Stimulated activated CD4-positive, alpha-beta T cell treated with anti-CD3 and anti-CD28 coated beads, Interleukin-1b, Interleukin-23, amount 100 ng/mL, for 1 hour (primary cell): Measurements from ENCODE around the gene PRR23A.
"Not testable (repeated sequence)": the region's sequence is repeated elsewhere in the genome, so short reads cannot be mapped to it uniquely, and the experiment has no call there.

Source experiments
- DNase-seq, 2 donors: peaks; one replicate each; pipeline ENCODE4 v3.0.0-alpha.2; 2020; ENCODE audit warnings: low read depth in 2 of 2

Gene PRR23A

GRCh38 chr3:139006051-139006716 is at the start of gene PRR23A:
TSS of gene PRR23A (minus strand) at chr3:139006268. CDS start at chr3:139006268, 0 bp downstream.
- DNase-seq = no peak

- DNase-seq = no peak
Measured at GRCh38 chr3:139052802-139053600, 46.9 kb upstream of the PRR23A start.

GRCh38 chr3:139044366-139045210 is 38.5 kb upstream of the PRR23A start, which contains the start of gene PRR23C:
TSS of gene PRR23C (minus strand) at chr3:139044892. CDS start at chr3:139044620, 272 bp downstream.
- no peak for DNase-seq

GRCh38 chr3:139043554-139044365 is 37.7 kb upstream of the PRR23A start:
- DNase-seq = no peak

GRCh38 chr3:139037478-139037877 is 31.4 kb upstream of the PRR23A start:
- no peak for DNase-seq

GRCh38 chr3:139032326-139033002 is 26.4 kb upstream of the PRR23A start:
- no peak for DNase-seq

GRCh38 chr3:139030576-139030975 is 24.5 kb upstream of the PRR23A start:
- not testable (repeated sequence) for DNase-seq

- DNase-seq = no peak
Measured at GRCh38 chr3:139024968-139025367, 18.9 kb upstream of the PRR23A start.

- no peak for DNase-seq
Measured at GRCh38 chr3:139020868-139021234, 14.8 kb upstream of the PRR23A start, which contains the start of gene PRR23B. TSS of gene PRR23B (minus strand) at chr3:139020926. CDS start at chr3:139020661, 265 bp downstream.

GRCh38 chr3:139020036-139020867 is 14.2 kb upstream of the PRR23A start:
- DNase-seq = no peak

- DNase-seq = no peak
Measured at GRCh38 chr3:139016430-139017048, 10.5 kb upstream of the PRR23A start.

GRCh38 chr3:139005356-139005993 is 593 bp downstream of the PRR23A start:
- DNase-seq = no peak

GRCh38 chr3:138995706-138996105 is 10.4 kb downstream of the PRR23A start:
- no peak for DNase-seq

GRCh38 chr3:138987181-138987580 is 18.9 kb downstream of the PRR23A start:
- DNase-seq = no peak

GRCh38 chr3:138985932-138986331 is 20.1 kb downstream of the PRR23A start:
- no peak for DNase-seq

- DNase-seq = no peak
Measured at GRCh38 chr3:138984816-138985215, 21.3 kb downstream of the PRR23A start.

GRCh38 chr3:138976047-138976446 is 30.0 kb downstream of the PRR23A start:
- no peak for DNase-seq

GRCh38 chr3:138975351-138975750 is 30.7 kb downstream of the PRR23A start:
- no peak for DNase-seq

GRCh38 chr3:138974462-138974861 is 31.6 kb downstream of the PRR23A start:
- no peak for DNase-seq
